HG03108 (cell line): ENCODE measurements around the gene LLGL2.
"Not testable (repeated sequence)": the region's sequence is repeated elsewhere in the genome, so short reads cannot be mapped to it uniquely, and the experiment has no call there.

Source experiments
- ATAC-seq: cut with Tn5 transposase; IDR thresholded peaks from one replicate; pipeline ENCODE4 v1.9.1; 2021; ENCODE audit warnings: moderate library complexity; ENCODE audit not compliant: unreplicated experiment

LLGL2 gene

GRCh38 chr17:75566834-75567233 lies 41.3 kb downstream of the LLGL2 start:
- no peak for ATAC-seq

DNA sequence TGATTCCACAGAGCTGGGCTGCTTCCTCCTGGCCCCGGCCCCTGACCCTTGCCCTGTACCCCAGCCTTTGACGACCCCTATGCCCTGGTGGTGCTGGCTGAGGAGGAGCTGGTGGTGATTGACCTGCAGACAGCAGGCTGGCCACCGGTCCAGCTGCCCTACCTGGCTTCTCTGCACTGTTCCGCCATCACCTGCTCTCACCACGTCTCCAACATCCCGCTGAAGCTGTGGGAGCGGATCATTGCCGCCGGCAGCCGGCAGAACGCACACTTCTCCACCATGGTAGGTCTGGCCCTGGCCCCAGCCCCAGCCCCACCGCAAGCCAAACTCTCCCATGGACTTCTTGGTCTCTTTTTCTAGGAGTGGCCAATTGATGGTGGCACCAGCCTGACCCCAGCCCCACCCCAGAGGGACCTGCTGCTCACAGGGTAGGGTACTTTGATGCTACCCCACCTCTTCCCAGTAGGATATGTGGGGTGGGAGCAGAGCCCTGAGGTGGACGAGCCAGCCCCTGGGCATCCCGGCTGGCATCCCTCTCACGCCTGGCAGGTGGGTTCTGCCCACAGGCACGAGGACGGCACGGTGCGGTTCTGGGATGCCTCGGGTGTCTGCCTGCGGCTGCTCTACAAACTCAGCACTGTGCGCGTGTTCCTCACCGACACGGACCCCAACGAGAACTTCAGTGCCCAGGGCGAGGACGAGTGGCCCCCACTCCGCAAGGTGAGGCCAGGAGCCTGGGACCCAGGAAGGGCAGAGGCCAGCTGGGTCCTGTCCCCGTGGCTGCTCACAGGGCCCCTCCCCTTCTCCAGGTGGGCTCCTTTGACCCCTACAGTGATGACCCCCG lies 43.1 kb downstream of the LLGL2 start:
- no peak for ATAC-seq

- ATAC-seq = no peak
These were observed 44.7 kb downstream of the LLGL2 start for GRCh38 chr17:75570034-75570676.

GRCh38 chr17:75570772-75571171 lies 45.3 kb downstream of the LLGL2 start:
- no peak for ATAC-seq

GRCh38 chr17:75571197-75571884 lies 45.8 kb downstream of the LLGL2 start:
- no peak for ATAC-seq

DNA sequence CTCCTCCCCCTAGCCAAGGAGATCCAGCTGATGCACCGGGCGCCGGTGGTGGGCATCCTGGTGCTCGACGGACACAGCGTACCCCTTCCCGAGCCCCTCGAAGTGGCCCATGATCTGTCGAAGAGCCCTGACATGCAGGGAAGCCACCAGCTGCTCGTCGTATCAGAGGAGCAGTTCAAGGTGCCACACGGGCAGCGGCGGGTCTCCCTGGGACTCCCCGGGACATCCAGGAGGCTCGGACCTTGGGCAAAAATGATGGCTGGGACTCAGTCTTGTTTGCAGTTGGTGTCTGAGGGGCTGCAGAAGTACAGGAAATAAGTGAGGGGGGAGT lies 46.4 kb downstream of the LLGL2 start:
- ATAC-seq = no peak

DNA sequence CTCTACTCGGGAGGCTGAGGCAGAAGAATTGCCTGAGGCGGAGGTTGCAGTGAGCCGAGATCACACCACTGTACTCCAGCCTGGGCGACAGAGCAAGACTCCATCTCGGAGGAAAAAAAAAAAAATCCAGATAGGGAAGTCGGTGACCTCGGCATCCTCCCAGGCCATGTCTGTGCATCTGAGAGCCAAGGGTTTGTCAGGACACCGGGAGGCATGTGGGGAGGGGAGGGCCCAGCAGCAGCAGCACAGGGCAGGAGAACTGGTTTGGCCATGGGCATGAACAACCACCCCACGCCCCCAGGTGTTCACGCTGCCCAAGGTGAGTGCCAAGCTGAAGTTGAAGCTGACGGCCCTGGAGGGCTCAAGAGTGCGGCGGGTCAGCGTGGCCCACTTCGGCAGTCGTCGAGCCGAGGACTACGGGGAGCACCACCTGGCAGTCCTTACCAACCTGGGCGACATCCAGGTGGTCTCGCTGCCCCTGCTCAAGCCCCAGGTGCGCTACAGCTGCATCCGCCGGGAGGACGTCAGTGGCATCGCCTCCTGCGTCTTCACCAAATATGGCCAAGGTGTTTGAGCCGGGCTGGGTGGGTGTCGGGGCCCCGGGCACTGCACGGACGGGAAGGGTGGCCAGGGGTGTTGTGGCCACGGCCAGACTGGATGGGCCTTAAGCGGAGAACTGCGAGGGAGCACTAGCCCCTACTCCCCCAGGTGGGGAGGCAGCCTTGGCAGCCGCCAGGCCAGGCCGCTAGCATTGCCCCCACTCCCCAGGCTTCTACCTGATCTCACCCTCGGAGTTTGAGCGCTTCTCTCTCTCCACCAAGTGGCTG lies 47.4 kb downstream of the LLGL2 start:
- no peak for ATAC-seq

DNA sequence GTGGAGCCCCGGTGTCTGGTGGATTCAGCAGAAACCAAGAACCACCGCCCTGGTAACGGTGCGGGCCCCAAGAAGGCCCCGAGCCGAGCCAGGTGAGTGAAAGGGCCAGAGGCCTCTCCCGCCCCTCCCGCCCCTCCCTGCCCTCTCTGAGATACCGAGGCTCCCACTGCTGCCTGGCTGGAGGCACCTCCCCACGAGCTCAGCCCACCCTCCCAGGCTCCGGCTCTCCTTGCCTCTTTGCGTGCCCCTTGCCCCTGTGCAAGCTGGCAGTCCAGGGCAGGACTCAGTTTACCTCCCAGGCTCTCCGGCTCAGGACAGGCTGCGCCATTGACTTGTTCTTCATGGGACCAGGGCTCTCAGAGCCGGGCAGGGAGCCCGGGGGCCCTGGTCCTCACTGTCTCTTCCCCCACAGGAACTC lies 48.1 kb downstream of the LLGL2 start:
- no peak for ATAC-seq

GRCh38 chr17:75573994-75574393 lies 48.5 kb downstream of the LLGL2 start:
- ATAC-seq = no peak

DNA sequence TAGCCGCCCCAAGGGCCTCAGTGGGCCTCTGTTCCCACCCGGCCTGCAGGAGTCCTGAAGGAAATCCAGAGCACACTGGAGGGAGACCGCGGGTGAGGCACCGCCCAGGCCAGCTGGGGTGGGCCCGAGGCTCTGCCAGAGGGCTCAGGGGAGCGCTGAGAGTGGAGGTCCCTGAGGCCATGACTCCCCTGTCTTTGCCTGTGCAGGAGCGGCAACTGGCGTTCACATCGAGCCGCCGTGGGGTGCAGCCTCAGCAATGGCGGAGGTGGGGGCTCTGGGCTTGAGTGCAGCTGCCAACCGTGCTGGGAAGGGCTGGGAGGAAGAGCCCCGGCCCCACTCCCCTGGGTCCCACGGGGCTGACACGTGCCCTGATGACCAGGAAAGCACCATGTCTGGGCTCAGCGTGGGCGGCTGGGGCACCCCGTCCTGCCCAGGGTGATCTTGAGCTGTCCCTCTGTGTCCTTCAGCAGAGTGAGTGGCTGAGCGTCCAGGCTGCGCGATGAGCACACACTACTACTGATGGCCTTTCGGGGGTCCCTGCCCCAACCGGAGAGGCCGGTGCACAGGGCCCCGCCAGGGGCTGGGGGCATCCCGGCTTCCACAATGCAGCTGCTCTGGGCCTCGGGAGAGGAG lies 49.0 kb downstream of the LLGL2 start:
- no peak for ATAC-seq

GRCh38 chr17:75575197-75575596 lies 49.7 kb downstream of the LLGL2 start:
- ATAC-seq = no peak

GRCh38 chr17:75575728-75576127 lies 50.2 kb downstream of the LLGL2 start:
- no peak for ATAC-seq

DNA sequence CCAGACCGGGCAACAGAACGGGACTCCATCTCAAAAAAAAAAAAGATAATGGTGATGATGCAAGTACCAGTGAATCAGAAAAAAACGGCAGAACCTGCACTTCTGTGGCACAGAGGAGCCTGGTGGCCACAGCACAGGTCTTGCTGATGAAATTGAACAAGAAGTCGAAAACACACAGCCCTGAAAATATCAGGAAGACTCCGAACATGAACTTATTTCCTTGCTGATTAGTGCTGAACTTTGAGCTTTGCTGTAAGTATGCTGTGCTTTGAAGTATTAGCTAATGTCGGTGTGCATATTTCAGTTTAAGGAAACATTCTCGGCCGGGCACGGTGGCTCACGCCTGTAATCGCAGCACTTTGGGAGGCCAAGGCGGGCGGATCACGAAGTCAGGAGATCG lies 51.2 kb downstream of the LLGL2 start:
- ATAC-seq = no peak

GRCh38 chr17:75581121-75581725 lies 55.7 kb downstream of the LLGL2 start:
- not testable (repeated sequence) for ATAC-seq

DNA sequence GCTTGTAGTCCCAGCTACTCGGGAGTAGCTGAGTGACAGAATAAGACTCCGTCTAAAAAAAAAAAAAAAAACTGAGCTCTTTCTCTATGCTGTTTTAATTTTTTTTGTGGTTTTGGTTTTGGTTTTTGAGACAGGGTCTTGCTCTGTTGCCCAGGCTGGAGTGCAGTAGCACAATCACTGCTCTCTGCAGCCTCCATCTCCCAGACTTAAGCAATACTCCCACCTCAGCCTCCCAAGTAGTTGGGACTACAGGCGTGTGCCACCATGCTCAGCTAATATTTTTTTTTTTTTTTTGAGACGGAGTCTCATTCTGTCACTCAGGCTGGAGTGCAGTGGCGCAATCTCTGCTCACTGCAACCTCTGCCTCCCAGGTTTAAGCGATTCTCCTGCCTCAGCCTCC lies 57.7 kb downstream of the LLGL2 start:
- ATAC-seq = not testable (repeated sequence)

- no peak for ATAC-seq
These were observed 59.3 kb downstream of the LLGL2 start for GRCh38 chr17:75584849-75585175.

DNA sequence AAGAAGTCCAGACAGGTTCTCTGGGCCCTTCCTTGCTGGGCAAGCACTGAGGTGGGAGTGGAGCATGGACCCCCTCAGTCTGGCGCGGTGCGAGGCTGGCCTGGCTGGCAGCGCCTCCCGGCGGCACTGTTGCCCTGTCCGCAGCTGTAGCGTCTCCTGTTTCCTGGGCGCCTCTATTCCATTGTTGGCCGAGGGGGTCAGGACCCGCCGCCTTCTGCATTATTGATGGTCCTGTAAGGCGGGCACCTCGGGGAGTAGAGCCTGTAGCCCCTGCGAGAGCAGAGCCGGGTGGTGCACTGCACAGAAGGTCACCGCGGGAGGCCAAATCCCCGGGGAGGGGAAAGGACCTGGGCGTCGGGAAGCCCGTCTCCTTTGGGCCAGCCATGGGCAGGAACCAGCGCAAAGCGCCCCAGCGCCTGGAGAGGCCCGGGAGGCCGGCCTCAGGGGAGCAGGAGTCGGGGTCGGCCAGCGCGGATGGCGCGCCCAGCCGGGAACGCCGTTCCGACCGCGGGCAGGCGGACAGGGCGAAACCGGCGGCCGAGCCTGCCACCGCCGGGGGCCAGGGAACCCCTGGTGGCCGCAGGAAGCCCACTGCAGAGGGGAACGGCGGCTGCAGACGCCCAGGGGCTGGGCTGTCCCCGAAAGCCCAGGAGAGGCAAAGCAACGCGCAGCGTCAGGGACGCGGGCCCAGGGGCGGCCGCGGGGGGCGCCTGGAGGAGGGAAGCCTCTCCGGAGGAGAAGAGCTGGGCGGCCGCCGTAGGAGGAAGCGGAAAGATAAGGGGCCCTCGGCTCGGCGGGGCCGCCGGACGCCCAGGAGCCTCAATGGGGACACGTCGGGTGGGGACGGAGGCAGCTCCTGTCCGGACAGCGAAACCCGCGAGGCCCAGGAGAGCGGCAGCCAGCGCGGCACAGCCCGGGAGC lies 62.4 kb downstream of the LLGL2 start, which contains the start of gene MYO15B:
Gene MYO15B (plus strand): TSS at position 126 of the 921 bp plus-strand sequence. CDS start 258 bp downstream, at position 384.
- no peak for ATAC-seq

DNA sequence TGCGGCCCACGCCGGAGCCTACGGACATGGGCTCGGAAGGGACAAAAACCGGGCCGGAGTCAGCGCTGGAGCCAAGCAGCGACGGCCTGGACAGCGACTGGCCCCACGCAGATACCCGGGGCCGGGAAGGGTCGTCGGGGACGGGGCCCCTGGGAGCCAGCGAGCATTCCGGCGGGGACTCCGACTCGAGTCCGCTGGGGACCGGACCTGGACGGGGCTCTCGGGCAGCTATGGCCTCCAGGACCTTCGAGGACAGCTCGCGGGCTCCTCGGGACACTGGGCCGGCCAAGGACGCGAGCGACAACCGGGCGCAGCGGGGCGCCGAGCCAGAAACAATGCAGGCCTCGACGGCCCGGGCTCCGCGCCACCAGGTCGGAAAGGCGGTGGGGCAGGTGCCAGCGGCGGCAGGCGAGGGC lies 63.1 kb downstream of the LLGL2 start:
- ATAC-seq = peak; percentile 12
